Measurements from ENCODE around the gene TBXA2R. TPM values are rescaled to one million over a fixed set of nuclear protein-coding genes. Genes with fewer than 3 reads are reported as not detected.
A peak's percentile ranks its signal among the peaks of the same experiment; 100 is the strongest.

Gene TBXA2R
- total and polyA plus RNA-seq, 4 experiments from 2014 or later, result 0.35 to 1.1 (median 0.67) TPM

- no peaks in the 10 kb centered on the region for H3K4me1 ChIP-seq (ENCODE audit: insufficient read depth, low read length)
- Mint-ChIP-seq H3K4me3 (no peak overlapping the region), H3K9me3 (no peaks in the 10 kb centered on the region), H3K36me3 (peaks cover 15 to 19% of the 10 kb centered on the region in 2 donors), H3K27ac (no peak overlapping the region), H3K4me1 (no peaks in the 10 kb centered on the region), H3K27me3 (no peaks in the 10 kb centered on the region)
- H3K4me3 ChIP-seq (ENCODE audit: low read length in 2 of 2), result no peak overlapping the region
- ChIA-PET CTCF (ENCODE audit: partially characterized antibody) (no interaction called here), POLR2A (ENCODE audit: partially characterized antibody) (no interaction called here)
- no peaks in the 10 kb centered on the region for H3K9me3 ChIP-seq (ENCODE audit: control insufficient read depth in 1 of 2, low read length in 2 of 2)
- no peak for DNase-seq
- no peaks in the 10 kb centered on the region for H3K27me3 ChIP-seq (ENCODE audit: insufficient read depth, low read length)
- H3K27ac ChIP-seq (ENCODE audit: low read depth, low read length), result no peak overlapping the region
- intact Hi-C loops (cut with micrococcal nuclease), result no loop called here
- no peaks in the 10 kb centered on the region for H3K36me3 ChIP-seq (ENCODE audit: insufficient read depth, low read length)
Observed at GRCh38 chr19:3638208-3639193, 31.8 kb upstream of the TBXA2R start.

DNA sequence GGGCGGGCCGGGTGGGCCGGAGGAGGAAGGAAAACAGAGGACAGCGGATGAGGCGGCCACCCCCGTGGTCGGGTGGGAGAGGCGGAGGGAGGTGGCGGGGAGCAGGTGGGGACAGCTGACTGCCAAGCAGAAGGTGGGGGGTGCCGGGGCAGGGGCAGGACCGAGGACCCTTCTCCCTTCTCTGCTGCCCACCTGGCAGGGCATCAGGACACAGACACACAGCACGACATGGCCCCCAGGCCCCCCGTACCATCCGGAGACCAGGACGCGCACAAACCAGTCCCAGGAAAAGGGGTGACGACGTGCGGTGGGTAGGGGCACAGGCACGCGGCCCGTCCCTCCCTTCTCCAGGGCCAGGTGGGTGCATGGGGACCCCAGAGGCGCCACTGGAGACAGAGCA is 30.9 kb upstream of the TBXA2R start:
- no peaks in the 10 kb centered on the region for H3K4me1 Mint-ChIP-seq
- no peaks in the 10 kb centered on the region for H3K9me3 Mint-ChIP-seq
- Histone ChIP-seq H3K36me3 (ENCODE audit: insufficient read depth, low read length) (no peaks in the 10 kb centered on the region), H3K4me1 (ENCODE audit: insufficient read depth, low read length) (no peaks in the 10 kb centered on the region), H3K27me3 (ENCODE audit: insufficient read depth, low read length) (no peaks in the 10 kb centered on the region), H3K9me3 (ENCODE audit: control insufficient read depth in 1 of 2, low read length in 2 of 2) (no peaks in the 10 kb centered on the region), H3K4me3 (ENCODE audit: low read length in 2 of 2) (no peak overlapping the region), H3K27ac (ENCODE audit: low read depth, low read length) (no peak overlapping the region)
- intact Hi-C loops (cut with micrococcal nuclease), result no loop called here
- peaks cover 15 to 18% of the 10 kb centered on the region in 2 donors for H3K36me3 Mint-ChIP-seq
- ChIA-PET POLR2A (ENCODE audit: partially characterized antibody) (no interaction called here), CTCF (ENCODE audit: partially characterized antibody) (no interaction called here)
- no peaks in the 10 kb centered on the region for H3K27me3 Mint-ChIP-seq
- H3K27ac Mint-ChIP-seq, result no peak overlapping the region
- DNase-seq, result no peak
- no peak overlapping the region for H3K4me3 Mint-ChIP-seq

DNA sequence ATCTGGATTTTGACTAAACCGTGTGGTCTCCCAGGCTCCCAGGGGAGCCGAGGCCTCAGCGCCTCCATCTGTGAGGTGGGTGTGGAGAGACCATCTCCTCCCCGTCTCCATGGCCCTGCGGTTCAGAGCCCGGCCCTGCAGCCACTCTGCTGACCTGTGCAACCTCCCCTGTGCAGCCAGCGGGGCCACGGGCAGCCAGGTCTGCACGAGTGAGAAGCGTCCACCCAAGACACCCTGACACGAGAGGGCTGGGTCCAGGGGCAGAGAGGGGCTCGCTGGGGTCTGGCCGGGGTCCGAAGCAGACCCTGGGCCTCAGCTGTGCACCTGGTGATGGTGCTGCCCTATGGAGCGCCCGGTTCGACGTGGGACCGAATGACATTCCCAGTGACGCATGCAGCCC is 30.3 kb upstream of the TBXA2R start:
- no peak for DNase-seq
- Histone ChIP-seq H3K4me3 (ENCODE audit: low read length in 2 of 2) (no peak overlapping the region), H3K27ac (ENCODE audit: low read depth, low read length) (no peak overlapping the region), H3K4me1 (ENCODE audit: insufficient read depth, low read length) (no peaks in the 10 kb centered on the region), H3K36me3 (ENCODE audit: insufficient read depth, low read length) (no peaks in the 10 kb centered on the region), H3K9me3 (ENCODE audit: control insufficient read depth in 1 of 2, low read length in 2 of 2) (no peaks in the 10 kb centered on the region), H3K27me3 (ENCODE audit: insufficient read depth, low read length) (no peaks in the 10 kb centered on the region)
- no peak overlapping the region for H3K4me3 Mint-ChIP-seq
- no peaks in the 10 kb centered on the region for H3K4me1 Mint-ChIP-seq
- CTCF ChIA-PET (ENCODE audit: partially characterized antibody), result no interaction called here
- intact Hi-C loops (cut with micrococcal nuclease), result no loop called here
- peaks cover 14 to 15% of the 10 kb centered on the region in 2 donors for H3K36me3 Mint-ChIP-seq
- POLR2A ChIA-PET (ENCODE audit: partially characterized antibody), result interaction anchor here (0.5 kb wide), 1 partner anchor 350 kb away, joined by 3 read pairs; no protein-coding TSS in a partner anchor
- no peak overlapping the region for H3K27ac Mint-ChIP-seq
- H3K9me3 Mint-ChIP-seq, result no peaks in the 10 kb centered on the region
- H3K27me3 Mint-ChIP-seq, result no peaks in the 10 kb centered on the region

- Histone ChIP-seq H3K36me3 (ENCODE audit: insufficient read depth, low read length) (no peaks in the 10 kb centered on the region), H3K4me1 (ENCODE audit: insufficient read depth, low read length) (no peaks in the 10 kb centered on the region), H3K27ac (ENCODE audit: low read depth, low read length) (no peak overlapping the region), H3K4me3 (ENCODE audit: low read length in 2 of 2) (no peak overlapping the region), H3K27me3 (ENCODE audit: insufficient read depth, low read length) (no peaks in the 10 kb centered on the region), H3K9me3 (ENCODE audit: control insufficient read depth in 1 of 2, low read length in 2 of 2) (no peaks in the 10 kb centered on the region)
- H3K27ac Mint-ChIP-seq, result peak overlapping the region in 1 of 7 donors; percentile 79
- peaks cover 14 to 15% of the 10 kb centered on the region in 2 donors for H3K36me3 Mint-ChIP-seq
- POLR2A ChIA-PET (ENCODE audit: partially characterized antibody), result interaction anchor here (0.5 kb wide), 1 partner anchor 351 kb away, joined by 3 read pairs; no protein-coding TSS in a partner anchor
- intact Hi-C loops (cut with micrococcal nuclease), result no loop called here
- DNase-seq, result no peak
- no peaks in the 10 kb centered on the region for H3K27me3 Mint-ChIP-seq
- CTCF ChIA-PET (ENCODE audit: partially characterized antibody), result no interaction called here
- no peaks in the 10 kb centered on the region for H3K4me1 Mint-ChIP-seq
- H3K4me3 Mint-ChIP-seq, result no peak overlapping the region
- H3K9me3 Mint-ChIP-seq, result no peaks in the 10 kb centered on the region
Observed at GRCh38 chr19:3636506-3636905, 29.8 kb upstream of the TBXA2R start.

GRCh38 chr19:3634496-3635045 is 27.9 kb upstream of the TBXA2R start:
- Mint-ChIP-seq H3K27ac (peak overlapping the region in 1 of 7 donors; percentile 68), H3K4me1 (peaks cover 0 to 2% (median 0%) of the 10 kb centered on the region in 4 donors), H3K36me3 (peaks cover 9 to 11% of the 10 kb centered on the region in 2 donors), H3K27me3 (no peaks in the 10 kb centered on the region), H3K9me3 (no peaks in the 10 kb centered on the region), H3K4me3 (no peak overlapping the region)
- intact Hi-C loops (cut with micrococcal nuclease), result no loop called here
- CTCF ChIA-PET (ENCODE audit: partially characterized antibody), result no interaction called here
- Histone ChIP-seq H3K27ac (ENCODE audit: low read depth, low read length) (no peak overlapping the region), H3K36me3 (ENCODE audit: insufficient read depth, low read length) (no peaks in the 10 kb centered on the region), H3K4me1 (ENCODE audit: insufficient read depth, low read length) (no peaks in the 10 kb centered on the region), H3K27me3 (ENCODE audit: insufficient read depth, low read length) (no peaks in the 10 kb centered on the region), H3K4me3 (ENCODE audit: low read length in 2 of 2) (no peak overlapping the region), H3K9me3 (ENCODE audit: control insufficient read depth in 1 of 2, low read length in 2 of 2) (no peaks in the 10 kb centered on the region)
- DNase-seq, result peak in 1 of 5 donors; percentile 27
- POLR2A ChIA-PET (ENCODE audit: partially characterized antibody), result no interaction called here

- CTCF ChIA-PET (ENCODE audit: partially characterized antibody), result no interaction called here
Observed at GRCh38 chr19:3633559-3633988, 26.9 kb upstream of the TBXA2R start.

DNA sequence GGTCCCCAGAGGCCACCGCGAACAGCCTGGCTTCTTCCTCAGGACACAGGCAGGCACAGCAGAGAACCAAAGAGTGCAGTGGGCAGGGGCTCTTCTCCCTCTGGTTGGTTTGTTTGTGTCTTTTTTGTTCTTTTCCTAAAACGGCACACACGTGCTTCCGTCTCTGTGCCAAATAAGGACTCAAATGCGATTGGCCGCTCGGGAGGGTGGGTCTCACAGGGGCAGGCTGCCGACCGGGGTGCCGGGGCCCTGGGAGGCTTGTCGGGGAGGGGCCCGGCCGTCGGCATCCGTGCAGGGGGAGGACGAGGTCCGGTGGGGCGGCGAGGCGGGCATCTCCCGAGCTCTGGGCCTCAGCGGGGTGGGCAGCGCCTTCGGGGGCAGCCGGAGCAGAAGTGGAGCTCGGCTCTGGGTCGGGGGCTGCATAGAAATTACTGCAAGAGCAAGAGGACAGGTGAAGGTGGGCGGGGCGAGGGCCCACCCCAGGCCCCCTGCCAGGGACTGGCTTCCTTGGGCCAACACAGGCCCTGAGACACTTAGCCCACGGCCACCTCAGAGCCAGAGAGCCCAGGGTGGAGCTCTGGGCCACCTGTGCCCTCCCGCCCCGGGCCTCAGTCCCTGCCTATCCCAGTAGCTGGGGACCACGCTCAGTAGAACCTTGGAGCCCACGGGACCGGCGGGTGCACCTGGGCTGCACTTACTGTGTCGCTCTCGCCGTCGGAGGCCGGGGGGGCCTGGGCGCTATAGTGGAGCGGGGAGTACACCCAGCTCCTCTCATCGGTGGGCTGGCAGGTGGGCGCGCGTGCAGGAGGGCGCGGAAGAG is 26.3 kb upstream of the TBXA2R start:
- CTCF ChIA-PET (ENCODE audit: partially characterized antibody), result no interaction called here
- intact Hi-C loops (cut with micrococcal nuclease), result no loop called here
- H3K27me3 Mint-ChIP-seq, result no peaks in the 10 kb centered on the region
- H3K4me1 Mint-ChIP-seq, result peaks cover 0 to 2% (median 0%) of the 10 kb centered on the region in 4 donors
- Histone ChIP-seq H3K4me3 (ENCODE audit: low read length in 2 of 2) (no peak overlapping the region), H3K27me3 (ENCODE audit: insufficient read depth, low read length) (no peaks in the 10 kb centered on the region), H3K27ac (ENCODE audit: low read depth, low read length) (no peak overlapping the region), H3K36me3 (ENCODE audit: insufficient read depth, low read length) (no peaks in the 10 kb centered on the region), H3K4me1 (ENCODE audit: insufficient read depth, low read length) (no peaks in the 10 kb centered on the region), H3K9me3 (ENCODE audit: control insufficient read depth in 1 of 2, low read length in 2 of 2) (no peaks in the 10 kb centered on the region)
- peaks cover 3 to 5% of the 10 kb centered on the region in 2 donors for H3K36me3 Mint-ChIP-seq
- POLR2A ChIA-PET (ENCODE audit: partially characterized antibody), result no interaction called here
- no peaks in the 10 kb centered on the region for H3K9me3 Mint-ChIP-seq
- no peak overlapping the region for H3K4me3 Mint-ChIP-seq
- DNase-seq, result no peak
- peak overlapping the region in 1 of 7 donors; percentile 42 for H3K27ac Mint-ChIP-seq

More at GRCh38 chr19:3633559-3633988, 26.9 kb upstream of the TBXA2R start:
- Mint-ChIP-seq H3K9me3 (no peaks in the 10 kb centered on the region), H3K36me3 (peaks cover 5 to 7% of the 10 kb centered on the region in 2 donors), H3K4me1 (peaks cover 0 to 2% (median 0%) of the 10 kb centered on the region in 4 donors), H3K27me3 (no peaks in the 10 kb centered on the region), H3K4me3 (no peak overlapping the region), H3K27ac (no peak overlapping the region)
- peak in 1 of 5 donors; percentile 26 for DNase-seq
- H3K4me1 ChIP-seq (ENCODE audit: insufficient read depth, low read length), result no peaks in the 10 kb centered on the region
- no peaks in the 10 kb centered on the region for H3K27me3 ChIP-seq (ENCODE audit: insufficient read depth, low read length)
- no peak overlapping the region for H3K4me3 ChIP-seq (ENCODE audit: low read length in 2 of 2)
- no peaks in the 10 kb centered on the region for H3K36me3 ChIP-seq (ENCODE audit: insufficient read depth, low read length)
- H3K9me3 ChIP-seq (ENCODE audit: control insufficient read depth in 1 of 2, low read length in 2 of 2), result no peaks in the 10 kb centered on the region
- intact Hi-C loops (cut with micrococcal nuclease), result no loop called here
- H3K27ac ChIP-seq (ENCODE audit: low read depth, low read length), result no peak overlapping the region
- POLR2A ChIA-PET (ENCODE audit: partially characterized antibody), result no interaction called here
